HG03139 (cell line): ENCODE data around the gene CNPY4.

Experiments
- ATAC-seq: cut with Tn5 transposase; IDR thresholded peaks from one replicate; pipeline ENCODE4 v1.9.1; 2021; ENCODE audit not compliant: unreplicated experiment

The CNPY4 gene

DNA sequence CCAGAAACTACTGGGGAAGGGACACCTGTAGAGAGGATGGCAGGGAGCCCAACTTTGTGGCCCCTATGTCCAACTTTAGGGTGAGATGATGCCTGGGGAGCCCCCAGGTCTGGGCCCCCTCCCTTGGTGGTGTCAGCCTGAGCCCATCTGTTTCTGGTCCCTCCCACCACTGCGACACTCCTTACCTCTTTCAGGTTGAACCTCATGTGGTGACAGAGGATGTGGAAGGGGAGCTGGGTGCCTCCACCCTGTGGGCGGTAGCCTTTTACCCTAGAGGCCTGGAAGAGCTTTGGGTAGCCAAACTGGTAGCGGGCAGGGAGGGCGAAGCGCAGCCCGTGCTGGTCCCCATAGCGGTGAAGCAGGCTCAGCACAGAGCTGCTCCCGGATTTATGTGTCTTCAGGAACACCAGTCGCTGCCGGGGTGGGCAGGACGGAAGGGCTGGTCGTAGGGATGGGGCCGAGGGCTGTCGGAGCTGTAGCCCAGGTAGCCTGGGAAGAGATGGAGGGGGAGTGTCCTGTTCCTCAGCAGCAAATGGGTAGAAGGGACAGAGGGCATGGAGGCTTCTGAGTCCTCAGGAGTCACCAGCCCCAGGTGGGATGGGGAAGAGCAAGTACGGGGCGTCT is 47.0 kb downstream of the CNPY4 start:
- no peak for ATAC-seq

DNA sequence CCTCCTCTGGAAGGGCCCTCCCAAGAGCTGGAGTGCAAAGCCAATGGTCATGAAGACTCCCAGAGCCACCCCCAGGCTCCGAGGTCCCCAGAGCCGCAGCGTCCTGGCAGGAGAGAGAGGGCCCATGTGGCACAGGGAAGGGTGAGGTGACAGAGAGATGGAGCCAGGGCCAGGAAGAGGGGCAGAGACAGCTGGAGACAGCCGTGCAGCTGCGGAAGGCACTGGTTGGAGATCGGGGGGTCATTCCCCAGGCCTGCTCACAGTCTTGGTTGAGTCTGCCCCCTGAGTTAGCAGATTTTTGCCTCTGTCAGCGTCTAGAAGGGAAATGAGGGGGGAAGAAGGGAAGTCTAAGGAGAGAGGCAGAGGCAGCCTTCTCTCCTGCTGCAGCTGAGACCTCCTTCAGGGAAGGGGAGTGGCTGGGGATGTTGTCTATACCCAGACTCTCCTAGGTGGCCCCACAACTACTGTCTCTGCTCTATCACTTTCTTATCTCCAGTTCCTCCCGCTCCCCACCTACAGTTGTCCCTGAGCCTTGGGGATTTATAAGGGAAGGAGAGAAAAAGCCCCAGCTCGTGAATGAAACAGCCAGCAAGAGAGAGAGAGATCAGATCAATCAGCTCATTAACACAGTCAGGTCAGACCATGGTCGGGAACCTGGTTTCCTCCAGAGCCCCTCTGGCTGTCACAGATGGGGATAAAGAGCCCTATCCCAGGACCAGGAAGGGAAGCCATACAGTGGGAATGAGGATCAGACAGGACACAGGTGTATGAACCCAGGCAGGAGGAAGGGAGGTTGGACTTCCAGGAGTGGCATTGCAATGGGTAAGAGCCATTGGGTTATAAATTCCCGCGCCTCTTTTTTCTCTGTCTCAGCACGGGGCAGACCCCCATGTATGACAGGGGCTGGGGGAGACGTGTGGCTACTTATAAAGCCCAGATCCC is 47.8 kb downstream of the CNPY4 start:
- ATAC-seq = no peak

DNA sequence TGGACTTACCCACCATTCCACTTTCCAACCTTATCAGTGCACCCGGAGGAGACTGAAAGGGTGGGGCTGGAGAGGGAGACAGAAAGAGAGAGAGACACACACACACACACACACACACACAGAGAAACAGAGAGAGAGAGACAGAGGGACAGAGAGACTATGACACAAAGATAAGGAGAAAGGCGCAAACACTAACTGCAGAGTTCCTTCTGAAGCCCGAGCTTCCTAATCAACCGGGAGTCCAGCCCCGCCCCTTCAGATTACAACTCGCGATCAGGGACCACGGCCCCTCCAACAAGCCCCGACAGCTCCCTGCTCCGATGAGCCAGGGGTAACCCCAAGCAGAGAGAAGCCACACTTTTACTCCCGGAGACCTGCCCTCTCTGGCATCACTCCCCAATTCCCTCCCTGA is 48.5 kb downstream of the CNPY4 start:
- ATAC-seq = no peak

DNA sequence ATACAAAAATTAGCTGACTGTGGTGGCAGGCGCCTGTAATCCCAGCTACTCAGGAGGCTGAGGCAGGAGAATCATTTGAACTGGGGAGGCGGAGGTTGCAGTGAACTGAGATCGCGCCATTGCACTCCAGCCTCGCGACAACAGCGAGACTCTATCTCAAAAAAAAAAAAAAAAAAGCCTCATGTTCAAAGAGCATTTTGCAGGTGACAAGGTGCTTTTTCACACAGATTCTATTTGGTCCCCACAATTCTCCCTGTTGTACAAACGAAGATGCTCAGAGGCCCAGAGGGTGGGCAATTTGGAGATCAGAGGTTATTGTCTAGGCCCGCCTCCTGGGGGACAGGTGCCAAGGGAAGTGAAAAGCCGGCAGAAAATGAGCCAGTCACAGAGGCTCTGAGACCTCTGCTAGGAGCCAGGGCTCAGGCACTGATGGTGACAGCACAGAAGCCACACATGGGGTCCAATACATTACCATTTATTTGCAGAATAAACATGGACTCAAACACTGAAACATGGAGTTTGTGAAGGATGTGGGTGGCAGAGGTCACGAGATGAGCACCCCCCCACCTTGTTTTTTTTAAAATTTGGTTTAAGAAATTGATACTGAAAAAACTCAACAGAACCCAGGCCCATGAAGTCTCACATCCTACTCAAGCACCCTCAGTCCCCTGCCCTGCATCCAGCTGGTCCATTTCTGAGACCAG is 49.9 kb downstream of the CNPY4 start:
- ATAC-seq = no peak

DNA sequence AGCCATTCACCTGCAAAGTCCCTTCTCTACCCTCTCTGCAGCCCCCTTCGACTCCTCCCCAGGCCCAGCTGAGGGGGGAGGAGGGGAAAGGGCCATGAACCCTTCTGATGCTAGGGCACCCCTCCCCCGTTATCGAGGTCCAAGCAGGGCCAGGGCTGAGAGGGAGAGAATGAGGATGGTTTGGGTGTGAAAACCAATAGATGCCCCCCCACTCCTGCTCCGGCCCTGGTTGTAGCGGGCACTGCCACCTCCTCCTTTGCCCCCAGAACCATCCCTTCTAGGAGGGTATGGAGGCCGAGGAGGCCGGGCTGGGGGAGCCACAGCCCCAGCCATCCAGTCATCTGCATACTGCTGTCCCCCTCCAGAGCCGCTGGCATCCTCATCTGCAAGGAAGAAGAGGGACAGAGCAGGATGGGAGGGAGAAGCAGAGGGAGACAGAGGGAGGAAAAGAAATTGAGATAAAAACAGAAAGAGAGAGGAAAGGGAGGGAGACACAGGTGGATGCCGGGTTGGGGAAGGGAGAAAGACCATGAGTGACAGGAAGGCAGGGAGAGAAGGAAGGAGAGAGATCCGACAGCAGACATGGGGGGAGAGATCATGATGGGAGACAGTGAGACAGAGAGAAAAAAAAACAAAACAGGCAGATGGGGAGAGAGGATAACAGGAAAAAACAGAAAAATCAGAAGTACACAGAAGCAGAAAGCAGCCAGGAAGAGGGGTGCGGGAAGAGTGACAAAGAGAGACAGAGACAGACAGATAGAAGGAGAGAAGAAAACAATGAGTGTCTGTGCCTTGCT is 50.9 kb downstream of the CNPY4 start:
- ATAC-seq = no peak

DNA sequence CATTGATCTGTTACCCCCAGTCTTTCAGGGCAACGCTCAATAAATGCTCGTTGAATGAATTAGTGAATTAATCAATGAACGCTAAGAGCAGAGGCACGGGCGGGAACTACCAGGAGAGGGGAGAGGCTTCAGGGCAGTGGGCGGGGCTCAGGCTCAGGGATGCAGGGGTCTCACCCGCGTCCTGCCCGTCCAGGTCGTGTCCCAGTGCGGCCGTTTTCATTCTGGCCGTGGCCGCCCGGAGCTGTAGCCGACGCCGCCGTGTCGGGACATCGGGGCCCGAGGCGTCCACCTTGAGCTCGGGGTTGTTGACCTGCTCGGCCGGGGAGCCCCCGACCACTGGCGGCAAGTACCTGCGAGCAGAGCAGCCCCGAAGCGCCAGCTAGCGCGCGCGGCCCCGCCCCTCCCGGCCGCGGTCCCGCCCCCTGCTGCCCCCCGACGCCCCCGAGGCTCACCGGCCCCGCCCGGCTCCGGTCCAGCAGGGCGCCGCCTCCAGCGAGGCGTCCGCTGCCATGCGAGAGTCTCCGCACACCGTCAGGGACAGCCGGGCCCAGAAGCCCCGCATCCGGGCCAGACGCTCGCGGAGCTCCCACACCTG is 51.8 kb downstream of the CNPY4 start:
- no peak for ATAC-seq

DNA sequence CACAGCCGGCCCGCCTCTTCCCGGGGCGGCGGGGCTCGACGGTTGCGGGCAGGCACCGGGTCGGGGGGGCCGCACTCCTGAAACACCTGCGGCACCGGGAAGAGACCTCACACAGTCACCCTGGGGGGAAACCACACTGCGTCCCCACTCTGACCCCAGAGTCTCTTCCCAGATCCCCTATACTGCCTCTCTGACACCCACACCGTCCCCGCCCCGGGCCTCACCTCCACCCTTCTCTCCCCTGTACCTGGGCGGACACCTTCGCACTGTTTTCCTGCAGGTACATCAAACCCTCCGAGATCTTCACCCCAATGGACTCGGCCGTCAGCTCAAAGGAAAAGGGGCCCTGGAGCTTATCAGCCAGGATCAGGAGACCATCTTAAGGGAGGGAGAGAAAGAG is 52.4 kb downstream of the CNPY4 start:
- ATAC-seq = no peak

DNA sequence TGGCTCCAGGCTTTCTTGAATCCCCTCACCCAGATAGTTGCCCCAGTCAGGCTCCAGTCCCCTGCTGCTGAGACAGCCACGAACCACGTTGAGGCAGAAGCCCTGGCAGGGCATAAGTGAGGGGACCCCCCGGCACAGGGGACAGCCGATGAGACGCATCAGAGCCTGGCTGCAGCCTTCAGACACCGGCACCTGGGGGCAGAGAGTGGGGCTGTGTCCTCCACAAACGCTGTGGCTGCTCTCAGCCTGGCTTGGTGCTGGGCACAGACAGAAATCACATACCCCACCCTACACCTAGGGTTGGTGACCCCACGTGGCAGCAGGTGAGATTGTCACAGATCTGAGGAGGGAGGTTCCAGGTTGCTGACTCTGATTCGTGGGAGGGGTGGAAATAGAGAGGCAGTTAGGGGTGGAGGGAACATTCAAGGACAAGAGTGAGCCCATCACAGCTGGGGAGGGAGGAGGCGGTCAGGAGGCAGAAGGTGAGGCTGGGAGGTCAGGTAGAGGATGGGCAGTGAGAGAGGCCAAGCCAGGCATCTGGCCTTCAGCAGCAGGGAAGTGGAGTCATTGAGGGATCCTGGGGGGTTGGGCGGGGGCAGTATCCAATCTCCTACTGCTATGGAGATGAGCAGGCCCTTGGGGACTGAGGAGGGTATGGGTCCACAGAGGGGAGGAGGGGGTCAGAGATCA is 54.5 kb downstream of the CNPY4 start:
- ATAC-seq = no peak

DNA sequence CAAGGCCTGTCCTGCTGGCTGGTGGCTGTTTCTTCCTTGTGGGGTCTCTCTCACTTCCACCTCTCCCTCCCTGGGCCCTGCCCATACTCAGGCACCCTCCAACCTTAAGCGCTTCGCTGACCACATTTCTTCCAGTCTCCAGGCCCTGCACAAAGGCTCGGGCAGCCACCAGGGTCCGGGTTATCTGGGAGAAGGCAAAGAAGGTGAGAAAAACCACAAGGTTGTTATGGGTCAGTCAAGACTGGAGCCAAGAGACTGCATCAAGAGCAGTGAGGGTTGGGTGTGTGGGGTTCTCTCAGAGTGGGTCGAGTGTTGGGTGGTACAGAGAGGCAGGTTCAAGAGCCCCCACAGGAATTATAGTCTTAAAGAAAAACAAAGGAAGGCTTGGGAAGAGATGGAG is 55.1 kb downstream of the CNPY4 start:
- no peak for ATAC-seq
